Activated T-helper 2 cell treated with anti-CD3 and anti-CD28 coated beads, Interferon-gamma antibody, Interleukin-2, Interleukin-4, amounts not matched to agents 10 μg/mL and 5 μg/mL and 100 μg/mL, durations not matched to agents 14 hours and 24 hours and 36 hours (primary cell): ENCODE measurements around the gene SLC2A6. TPM values are rescaled to one million over a fixed set of nuclear protein-coding genes. Genes with fewer than 3 reads are reported as not detected.

ENCODE experiments used
- DNase-seq: peaks from one replicate; pipeline ENCODE4 v3.0.0; 2021; ENCODE audit warnings: low spot score
- H3K27ac Mint-ChIP-seq: one replicate; pipeline ENCODE4 v1.8.0; 2021; ENCODE audit warnings: mixed read lengths
- H3K27me3 Mint-ChIP-seq: one replicate; pipeline ENCODE4 v1.8.0; 2021; ENCODE audit warnings: low read depth, mixed read lengths
- H3K36me3 Mint-ChIP-seq: one replicate; pipeline ENCODE4 v1.8.0; 2021; ENCODE audit warnings: low read depth, mixed read lengths
- H3K4me1 Mint-ChIP-seq: one replicate; pipeline ENCODE4 v1.8.0; 2021; ENCODE audit warnings: low read depth, mixed read lengths
- H3K4me3 Mint-ChIP-seq: one replicate; pipeline ENCODE4 v1.8.0; 2021; ENCODE audit warnings: low read depth, mild to moderate bottlenecking, moderate library complexity, mixed read lengths
- H3K9me3 Mint-ChIP-seq: one replicate; pipeline ENCODE4 v1.8.0; 2021; ENCODE audit warnings: mixed read lengths
- intact Hi-C: fragments of 100-400 bp; cut with micrococcal nuclease; formaldehyde crosslinking; loops from one replicate; pipeline ENCODE4 v1.15.1; 2023
- total RNA-seq: library from RNA; stranded (reverse); gene quantifications from 2 replicates; pipeline ENCODE4 v1.2.3, GENCODE V29; 2022

SLC2A6 gene
- total RNA-seq, 1 donor from 2014 or later, result 6.1 TPM

- H3K27me3 Mint-ChIP-seq, result no peaks in the 10 kb centered on the region
- DNase-seq, result no peak
- H3K4me1 Mint-ChIP-seq, result peaks cover 2% of the 10 kb centered on the region
- intact Hi-C loops, result loop anchor here (5.0 kb wide), 1 partner anchor 132 kb away; the partner anchor contains the start of genes SURF1 and SURF2
- H3K4me3 Mint-ChIP-seq, result no peak overlapping the region
- no peak overlapping the region for H3K27ac Mint-ChIP-seq
- H3K36me3 Mint-ChIP-seq, result no peaks in the 10 kb centered on the region
- H3K9me3 Mint-ChIP-seq, result no peaks in the 10 kb centered on the region
Observed at GRCh38 chr9:133489253-133490190, 10.6 kb upstream of the SLC2A6 start.

GRCh38 chr9:133488686-133489252 is 9.9 kb upstream of the SLC2A6 start:
- no peak overlapping the region for H3K4me3 Mint-ChIP-seq
- H3K27ac Mint-ChIP-seq, result no peak overlapping the region
- no peaks in the 10 kb centered on the region for H3K36me3 Mint-ChIP-seq
- no peaks in the 10 kb centered on the region for H3K9me3 Mint-ChIP-seq
- H3K27me3 Mint-ChIP-seq, result no peaks in the 10 kb centered on the region
- intact Hi-C loops, result loop anchor here (5.0 kb wide), 1 partner anchor 131 kb away; the partner anchor contains the start of genes SURF1 and SURF2
- H3K4me1 Mint-ChIP-seq, result peaks cover 2% of the 10 kb centered on the region
- DNase-seq, result no peak

GRCh38 chr9:133487331-133487725 is 8.4 kb upstream of the SLC2A6 start:
- intact Hi-C loops, result loop anchor here (5.0 kb wide), 1 partner anchor 130 kb away; the partner anchor contains the start of genes SURF1 and SURF2
- Mint-ChIP-seq H3K27me3 (peaks cover 2% of the 10 kb centered on the region), H3K27ac (no peak overlapping the region), H3K9me3 (no peaks in the 10 kb centered on the region), H3K4me1 (peaks cover 2% of the 10 kb centered on the region), H3K36me3 (no peaks in the 10 kb centered on the region), H3K4me3 (no peak overlapping the region)
- no peak for DNase-seq

DNA sequence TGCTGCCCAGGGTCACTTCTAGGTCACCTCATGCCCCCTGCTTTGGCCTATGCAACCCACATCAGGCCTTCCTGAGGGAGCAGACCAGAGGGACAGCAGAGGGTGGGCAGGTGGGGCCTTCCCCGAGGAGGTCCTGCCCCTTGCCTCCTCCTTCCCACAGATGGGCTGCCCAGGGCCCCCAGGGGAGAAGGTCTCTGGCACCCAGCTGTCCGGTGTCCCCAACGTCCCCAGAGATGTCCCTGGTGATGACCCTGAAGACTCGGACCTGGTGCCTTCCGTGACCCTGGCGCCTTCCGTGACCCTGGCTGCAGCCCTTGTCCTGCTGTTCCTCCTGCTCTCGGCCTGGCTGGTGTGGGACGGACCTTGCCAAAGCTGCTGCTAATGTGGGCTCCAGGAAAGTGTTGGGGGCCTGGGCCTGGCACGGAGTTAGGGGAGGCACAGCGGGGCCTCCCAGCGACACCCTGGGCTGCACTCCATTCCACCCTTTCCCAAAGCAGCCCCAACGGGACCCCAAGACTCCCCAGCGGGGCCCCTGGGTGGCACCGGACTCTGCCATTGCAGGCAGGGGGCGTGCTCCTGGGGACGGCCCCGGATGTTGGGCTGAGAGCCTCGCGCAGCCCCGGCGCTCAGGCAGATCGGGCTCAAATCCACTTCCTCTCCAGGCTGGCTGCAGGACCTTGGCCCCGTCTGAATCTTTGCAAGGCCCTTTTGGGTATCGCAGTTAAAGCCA is 6.8 kb upstream of the SLC2A6 start:
- no peaks in the 10 kb centered on the region for H3K36me3 Mint-ChIP-seq
- no peak for DNase-seq
- peaks cover 5% of the 10 kb centered on the region for H3K27me3 Mint-ChIP-seq
- H3K27ac Mint-ChIP-seq, result no peak overlapping the region
- intact Hi-C loops, result loop anchor here (1.0 to 5.0 kb wide), 3 partner anchors 78 to 299 kb away; partner anchors contain the start of genes SURF1 and SURF2
- peak overlapping the region; percentile 21 for H3K4me3 Mint-ChIP-seq
- H3K9me3 Mint-ChIP-seq, result no peaks in the 10 kb centered on the region
- peaks cover 2% of the 10 kb centered on the region for H3K4me1 Mint-ChIP-seq

GRCh38 chr9:133484671-133485437 is 6.0 kb upstream of the SLC2A6 start:
- Mint-ChIP-seq H3K27ac (no peak overlapping the region), H3K4me1 (peaks cover 3% of the 10 kb centered on the region), H3K36me3 (no peaks in the 10 kb centered on the region), H3K27me3 (peaks cover 8% of the 10 kb centered on the region), H3K9me3 (no peaks in the 10 kb centered on the region), H3K4me3 (no peak overlapping the region)
- DNase-seq, result no peak
- intact Hi-C loops, result loop anchor here (5.0 kb wide), 1 partner anchor 128 kb away; the partner anchor contains the start of genes SURF1 and SURF2

DNA sequence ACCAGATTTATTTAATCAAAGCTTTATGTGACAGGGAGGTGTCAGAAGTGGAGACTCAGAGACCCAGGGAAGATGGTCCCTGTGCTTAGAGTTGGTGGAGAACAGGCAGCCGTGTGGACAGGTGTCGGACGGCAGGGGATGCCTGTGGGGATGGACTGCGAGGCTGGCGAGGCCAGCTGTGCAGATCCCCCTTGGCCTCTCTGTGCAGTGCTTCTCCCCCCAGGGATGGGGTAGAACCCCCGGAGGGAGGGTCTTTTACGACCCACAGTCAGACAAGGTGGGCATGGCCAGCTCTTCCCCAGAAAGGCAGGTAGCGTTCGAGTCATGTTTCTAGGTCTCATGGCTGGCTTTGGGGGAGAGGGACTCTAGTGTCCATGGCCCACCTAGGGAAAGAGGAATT is 4.7 kb upstream of the SLC2A6 start:
- Mint-ChIP-seq H3K9me3 (no peaks in the 10 kb centered on the region), H3K27ac (no peak overlapping the region), H3K36me3 (no peaks in the 10 kb centered on the region), H3K4me3 (no peak overlapping the region), H3K27me3 (peaks cover 8% of the 10 kb centered on the region), H3K4me1 (peaks cover 8% of the 10 kb centered on the region)
- DNase-seq, result no peak
- intact Hi-C loops, result no loop called here

GRCh38 chr9:133477992-133478850 is 678 bp downstream of the SLC2A6 start:
- H3K27me3 Mint-ChIP-seq, result peaks cover 8% of the 10 kb centered on the region
- intact Hi-C loops, result loop anchor here (2.0 to 5.0 kb wide), 3 partner anchors 17 to 106 kb away; partner anchors contain the start of gene REXO4
- no peak overlapping the region for H3K27ac Mint-ChIP-seq
- peaks cover 11% of the 10 kb centered on the region for H3K4me1 Mint-ChIP-seq
- H3K36me3 Mint-ChIP-seq, result no peaks in the 10 kb centered on the region
- peak overlapping the region; percentile 72 for H3K4me3 Mint-ChIP-seq
- H3K9me3 Mint-ChIP-seq, result no peaks in the 10 kb centered on the region
- DNase-seq, result no peak

DNA sequence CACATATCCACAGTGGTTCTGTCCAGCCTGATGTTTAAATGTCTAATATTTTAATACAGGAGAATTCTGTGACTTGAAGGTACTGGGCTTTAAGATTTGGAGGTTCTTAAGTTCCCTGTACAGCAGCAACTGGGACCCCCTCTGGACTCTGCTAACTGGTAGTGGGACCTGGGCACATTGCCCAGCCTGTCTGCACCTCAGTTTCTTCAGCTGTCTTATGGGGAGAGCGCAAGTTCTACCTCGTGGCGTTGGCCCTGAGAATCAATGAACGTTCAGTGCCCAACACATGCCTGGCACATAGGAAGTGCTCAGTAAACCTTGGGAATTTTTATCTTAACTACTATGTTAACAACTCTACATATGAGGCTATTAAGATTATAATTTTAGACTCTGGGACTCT is 1.4 kb downstream of the SLC2A6 start:
- Mint-ChIP-seq H3K4me1 (peaks cover 11% of the 10 kb centered on the region), H3K4me3 (no peak overlapping the region)

DNA sequence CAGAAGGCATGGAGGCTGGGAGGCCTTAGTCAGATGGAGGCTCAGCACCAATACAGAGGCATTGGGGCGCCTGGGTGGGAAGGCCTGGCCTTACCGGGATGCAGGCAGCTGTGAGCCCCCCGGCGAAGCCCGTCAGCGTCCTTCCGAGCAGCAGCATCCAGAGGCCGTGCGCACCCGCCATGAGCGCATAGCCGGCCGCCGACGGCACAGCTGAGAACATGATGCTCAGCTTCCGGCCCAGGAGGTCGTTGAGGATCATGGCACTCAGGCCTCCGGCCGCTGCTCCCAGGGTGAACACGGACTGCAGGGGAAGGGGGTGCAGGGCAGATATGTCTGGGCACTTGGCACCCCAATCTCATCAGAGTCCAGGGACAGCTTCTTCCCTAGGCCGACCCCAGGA is 2.0 kb downstream of the SLC2A6 start:
- Mint-ChIP-seq H3K4me3 (no peak overlapping the region), H3K27me3 (peaks cover 5% of the 10 kb centered on the region), H3K36me3 (no peaks in the 10 kb centered on the region), H3K4me1 (peaks cover 11% of the 10 kb centered on the region), H3K27ac (no peak overlapping the region), H3K9me3 (no peaks in the 10 kb centered on the region)
- intact Hi-C loops, result loop anchor here (5.0 kb wide), 1 partner anchor 105 kb away; no protein-coding TSS in a partner anchor
- no peak for DNase-seq

More for the DNA sequence above, 1.4 kb downstream of the SLC2A6 start:
- Mint-ChIP-seq H3K27me3 (peaks cover 8% of the 10 kb centered on the region), H3K27ac (no peak overlapping the region), H3K36me3 (no peaks in the 10 kb centered on the region), H3K9me3 (no peaks in the 10 kb centered on the region)
- intact Hi-C loops, result loop anchor here (5.0 kb wide), 1 partner anchor 105 kb away; no protein-coding TSS in a partner anchor
- no peak for DNase-seq

GRCh38 chr9:133476036-133476931 is 2.6 kb downstream of the SLC2A6 start:
- intact Hi-C loops, result loop anchor here (5.0 kb wide), 1 partner anchor 104 kb away; no protein-coding TSS in a partner anchor
- Mint-ChIP-seq H3K27me3 (peaks cover 3% of the 10 kb centered on the region), H3K27ac (no peak overlapping the region)

More at GRCh38 chr9:133476036-133476931, 2.6 kb downstream of the SLC2A6 start:
- no peak overlapping the region for H3K4me3 Mint-ChIP-seq
- peaks cover 11% of the 10 kb centered on the region for H3K4me1 Mint-ChIP-seq
- no peaks in the 10 kb centered on the region for H3K36me3 Mint-ChIP-seq
- DNase-seq, result no peak
- no peaks in the 10 kb centered on the region for H3K9me3 Mint-ChIP-seq
